Measurements from ENCODE around the gene ZNF43.
"Not testable (repeated sequence)": the region's sequence is repeated elsewhere in the genome, so short reads cannot be mapped to it uniquely, and the experiment has no call there.

ZNF43 gene

GRCh38 chr19:21812448-21812847, 23.5 kb downstream of the ZNF43 start:
- Histone ChIP-seq H2AFZ (ENCODE audit: low read depth, low read length, severe bottlenecking) (no peak overlapping the region), H3K9me3 (ENCODE audit: insufficient read depth, low read length) (peaks cover 42% of the 10 kb centered on the region; the same call in 1 of the 2 replicates), H3K9ac (ENCODE audit: low read length) (no peak overlapping the region), H3K27ac (ENCODE audit: low read depth, low read length) (no peak overlapping the region), H3K79me2 (ENCODE audit: insufficient read depth, low read length) (no peaks in the 10 kb centered on the region), H3K36me3 (ENCODE audit: low read length) (peaks cover 95% of the 10 kb centered on the region), H3K27me3 (ENCODE audit: low read length) (no peaks in the 10 kb centered on the region), H3K9me2 (replicated peaks; ENCODE audit: insufficient read depth, low read length) (no peaks in the 10 kb centered on the region), H3K4me3 (ENCODE audit: insufficient read depth, low read length, poor library complexity, severe bottlenecking) (no peak overlapping the region), H3K4me2 (ENCODE audit: low read depth, low read length, poor library complexity, severe bottlenecking) (no peak overlapping the region), H3F3A (ENCODE audit: insufficient read depth) (no peaks in the 10 kb centered on the region), H4K20me1 (ENCODE audit: low read depth, low read length) (no peaks in the 10 kb centered on the region)
- TF ChIP-seq, protein P1, sequence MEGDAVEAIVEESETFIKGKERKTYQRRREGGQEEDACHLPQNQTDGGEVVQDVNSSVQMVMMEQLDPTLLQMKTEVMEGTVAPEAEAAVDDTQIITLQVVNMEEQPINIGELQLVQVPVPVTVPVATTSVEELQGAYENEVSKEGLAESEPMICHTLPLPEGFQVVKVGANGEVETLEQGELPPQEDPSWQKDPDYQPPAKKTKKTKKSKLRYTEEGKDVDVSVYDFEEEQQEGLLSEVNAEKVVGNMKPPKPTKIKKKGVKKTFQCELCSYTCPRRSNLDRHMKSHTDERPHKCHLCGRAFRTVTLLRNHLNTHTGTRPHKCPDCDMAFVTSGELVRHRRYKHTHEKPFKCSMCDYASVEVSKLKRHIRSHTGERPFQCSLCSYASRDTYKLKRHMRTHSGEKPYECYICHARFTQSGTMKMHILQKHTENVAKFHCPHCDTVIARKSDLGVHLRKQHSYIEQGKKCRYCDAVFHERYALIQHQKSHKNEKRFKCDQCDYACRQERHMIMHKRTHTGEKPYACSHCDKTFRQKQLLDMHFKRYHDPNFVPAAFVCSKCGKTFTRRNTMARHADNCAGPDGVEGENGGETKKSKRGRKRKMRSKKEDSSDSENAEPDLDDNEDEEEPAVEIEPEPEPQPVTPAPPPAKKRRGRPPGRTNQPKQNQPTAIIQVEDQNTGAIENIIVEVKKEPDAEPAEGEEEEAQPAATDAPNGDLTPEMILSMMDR (IDR thresholded peaks at IDR 0.05; ENCODE audit: insufficient read depth, low read length, poor library complexity, severe bottlenecking): no peak
- no peak for TF ChIP-seq EZH2phosphoT487 (conservative IDR thresholded peaks at IDR 0.05; ENCODE audit: low read length)

- Histone ChIP-seq H3K36me3 (ENCODE audit: low read length) (peaks cover 68% of the 10 kb centered on the region), H3K9me3 (ENCODE audit: insufficient read depth, low read length) (peaks cover 49% of the 10 kb centered on the region; the same call in 1 of the 2 replicates)
- not testable (repeated sequence) for H3F3A ChIP-seq (ENCODE audit: insufficient read depth); H4K20me1 ChIP-seq (ENCODE audit: low read depth, low read length); H3K4me3 ChIP-seq (ENCODE audit: insufficient read depth, low read length, poor library complexity, severe bottlenecking); H3K4me2 ChIP-seq (ENCODE audit: low read depth, low read length, poor library complexity, severe bottlenecking); H3K27ac ChIP-seq (ENCODE audit: low read depth, low read length); H3K27me3 ChIP-seq (ENCODE audit: low read length); H3K9ac ChIP-seq (ENCODE audit: low read length); H3K79me2 ChIP-seq (ENCODE audit: insufficient read depth, low read length); H3K9me2 ChIP-seq (replicated peaks; ENCODE audit: insufficient read depth, low read length); H2AFZ ChIP-seq (ENCODE audit: low read depth, low read length, severe bottlenecking)
Observed at GRCh38 chr19:21808400-21809000, 27.5 kb downstream of the ZNF43 start.

- Histone ChIP-seq H2AFZ (ENCODE audit: low read depth, low read length, severe bottlenecking) (no peak overlapping the region), H3K36me3 (ENCODE audit: low read length) (no peaks in the 10 kb centered on the region), H3K79me2 (ENCODE audit: insufficient read depth, low read length) (no peaks in the 10 kb centered on the region), H3K27ac (ENCODE audit: low read depth, low read length) (no peak overlapping the region), H4K20me1 (ENCODE audit: low read depth, low read length) (no peaks in the 10 kb centered on the region), H3F3A (ENCODE audit: insufficient read depth) (no peaks in the 10 kb centered on the region), H3K4me3 (ENCODE audit: insufficient read depth, low read length, poor library complexity, severe bottlenecking) (no peak overlapping the region), H3K9me3 (ENCODE audit: insufficient read depth, low read length) (peaks cover 7% of the 10 kb centered on the region; the same call in 1 of the 2 replicates), H3K9ac (ENCODE audit: low read length) (no peak overlapping the region), H3K4me2 (ENCODE audit: low read depth, low read length, poor library complexity, severe bottlenecking) (no peak overlapping the region), H3K9me2 (replicated peaks; ENCODE audit: insufficient read depth, low read length) (no peaks in the 10 kb centered on the region), H3K27me3 (ENCODE audit: low read length) (no peaks in the 10 kb centered on the region)
- TF ChIP-seq, protein P1 (IDR thresholded peaks at IDR 0.05; ENCODE audit: insufficient read depth, low read length, poor library complexity, severe bottlenecking): no peak
- no peak for TF ChIP-seq EZH2phosphoT487 (conservative IDR thresholded peaks at IDR 0.05; ENCODE audit: low read length)
Observed at GRCh38 chr19:21789466-21790085, 46.4 kb downstream of the ZNF43 start.

- Histone ChIP-seq H3K4me2 (ENCODE audit: low read depth, low read length, poor library complexity, severe bottlenecking) (no peak overlapping the region), H3K9me2 (replicated peaks; ENCODE audit: insufficient read depth, low read length) (no peaks in the 10 kb centered on the region), H3K27me3 (ENCODE audit: low read length) (no peaks in the 10 kb centered on the region), H3K9ac (ENCODE audit: low read length) (no peak overlapping the region), H4K20me1 (ENCODE audit: low read depth, low read length) (no peaks in the 10 kb centered on the region), H3K9me3 (ENCODE audit: insufficient read depth, low read length) (peaks cover 7% of the 10 kb centered on the region; the same call in 1 of the 2 replicates), H3K79me2 (ENCODE audit: insufficient read depth, low read length) (no peaks in the 10 kb centered on the region), H3K27ac (ENCODE audit: low read depth, low read length) (no peak overlapping the region), H3K4me3 (ENCODE audit: insufficient read depth, low read length, poor library complexity, severe bottlenecking) (no peak overlapping the region), H2AFZ (ENCODE audit: low read depth, low read length, severe bottlenecking) (no peak overlapping the region), H3F3A (ENCODE audit: insufficient read depth) (no peaks in the 10 kb centered on the region), H3K36me3 (ENCODE audit: low read length) (no peaks in the 10 kb centered on the region)
- TF ChIP-seq, protein P1 (IDR thresholded peaks at IDR 0.05; ENCODE audit: insufficient read depth, low read length, poor library complexity, severe bottlenecking): no peak
- no peak for TF ChIP-seq EZH2phosphoT487 (conservative IDR thresholded peaks at IDR 0.05; ENCODE audit: low read length)
Observed at GRCh38 chr19:21786936-21787335, 49.0 kb downstream of the ZNF43 start.

DNA sequence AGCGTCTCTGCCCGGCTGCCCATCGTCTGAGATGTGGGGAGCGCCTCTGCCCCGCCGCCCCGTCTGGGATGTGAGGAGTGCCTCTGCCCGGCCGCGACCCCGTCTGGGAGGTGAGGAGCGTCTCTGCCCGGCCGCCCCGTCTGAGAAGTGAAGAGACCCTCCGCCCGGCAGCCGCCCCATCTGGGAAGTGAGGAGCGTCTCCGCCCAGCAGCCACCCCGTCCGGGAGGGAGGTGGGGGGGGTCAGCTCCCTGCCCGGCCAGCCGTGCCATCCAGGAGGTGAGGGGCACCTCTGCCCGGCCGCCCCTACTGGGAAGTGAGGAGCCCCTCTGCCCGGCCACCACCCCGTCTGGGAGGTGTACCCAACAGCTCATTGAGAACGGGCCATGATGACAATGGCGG, 60.2 kb downstream of the ZNF43 start:
- not testable (repeated sequence) for H3K9me3 ChIP-seq (ENCODE audit: insufficient read depth, low read length); H3K27me3 ChIP-seq (ENCODE audit: low read length); H3F3A ChIP-seq (ENCODE audit: insufficient read depth); H3K9ac ChIP-seq (ENCODE audit: low read length); H2AFZ ChIP-seq (ENCODE audit: low read depth, low read length, severe bottlenecking); H3K9me2 ChIP-seq (replicated peaks; ENCODE audit: insufficient read depth, low read length); H3K4me2 ChIP-seq (ENCODE audit: low read depth, low read length, poor library complexity, severe bottlenecking); H3K79me2 ChIP-seq (ENCODE audit: insufficient read depth, low read length); H3K4me3 ChIP-seq (ENCODE audit: insufficient read depth, low read length, poor library complexity, severe bottlenecking); H4K20me1 ChIP-seq (ENCODE audit: low read depth, low read length); H3K27ac ChIP-seq (ENCODE audit: low read depth, low read length); H3K36me3 ChIP-seq (ENCODE audit: low read length)
